ENCODE data around the gene MRPS25. TPM values are rescaled to one million over a fixed set of nuclear protein-coding genes. Genes with fewer than 3 reads are reported as not detected.
A peak's percentile ranks its signal among the peaks of the same experiment; 100 is the strongest.
"Not testable (repeated sequence)": the region's sequence is repeated elsewhere in the genome, so short reads cannot be mapped to it uniquely, and the experiment has no call there.

MRPS25 gene
- polyA plus RNA-seq, 5 donors: 59.5 to 84.2 (median 71.2) TPM

DNA sequence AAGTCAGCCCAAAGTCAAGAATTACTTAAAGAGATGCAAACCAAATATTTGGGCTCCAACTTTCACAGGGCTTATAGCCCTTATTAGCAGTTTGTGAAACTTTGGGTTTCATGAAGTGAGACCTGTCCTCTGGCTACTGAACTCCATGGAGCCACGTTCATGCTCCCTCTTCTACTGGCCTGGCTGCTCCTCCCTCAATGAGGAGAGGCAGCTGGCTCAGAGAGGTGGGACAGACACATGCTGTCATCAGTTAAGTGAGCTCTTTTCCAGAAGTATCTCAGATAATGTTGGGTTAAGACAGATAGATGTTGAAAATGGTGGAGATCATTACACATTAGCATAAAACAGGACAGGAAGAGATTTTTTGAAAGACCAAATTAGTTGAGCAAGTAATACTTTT, 19.4 kb downstream of the MRPS25 start:
- no peak for DNase-seq

DNA sequence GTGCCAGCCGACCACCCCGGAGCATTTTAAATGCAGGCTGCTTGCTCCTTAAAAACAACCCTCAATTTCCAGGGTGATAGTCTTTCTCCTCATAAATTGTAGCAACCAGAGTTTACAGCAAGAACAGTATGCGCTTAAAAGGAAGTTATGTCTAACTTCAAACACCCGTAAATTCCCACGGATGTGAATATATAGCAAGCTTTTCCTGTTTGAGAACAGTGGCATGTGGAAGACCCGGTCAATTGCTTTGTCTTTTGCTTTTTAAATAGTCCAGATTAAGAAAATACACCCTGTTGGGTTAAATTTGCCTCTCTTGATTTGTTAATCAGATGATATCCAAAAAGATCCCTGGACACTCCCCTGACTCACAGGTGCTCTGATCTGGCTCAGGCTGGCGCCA, 20.8 kb downstream of the MRPS25 start:
- no peak for DNase-seq

- DNase-seq: no peak
Observed at GRCh38 chr3:15043408-15044171, 21.5 kb downstream of the MRPS25 start.

DNA sequence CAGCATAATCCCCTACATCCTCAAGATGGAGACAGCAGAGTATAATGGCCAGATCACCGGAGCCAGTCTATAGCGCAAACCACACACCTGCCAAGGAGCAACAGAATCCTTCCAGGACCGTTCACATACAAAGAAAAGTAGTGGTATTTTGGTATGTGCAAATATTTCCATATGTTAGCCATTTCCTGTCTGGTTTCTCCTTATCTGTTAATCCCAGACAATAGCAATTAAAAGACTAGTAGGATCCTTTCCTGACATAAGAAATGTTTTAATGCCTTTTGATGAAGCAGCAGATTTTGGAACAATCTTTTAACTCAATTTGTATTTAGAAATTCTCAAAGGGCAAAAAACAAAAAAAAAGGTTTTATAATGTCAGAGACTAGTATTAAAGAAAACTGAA, 22.2 kb downstream of the MRPS25 start:
- DNase-seq: no peak

DNA sequence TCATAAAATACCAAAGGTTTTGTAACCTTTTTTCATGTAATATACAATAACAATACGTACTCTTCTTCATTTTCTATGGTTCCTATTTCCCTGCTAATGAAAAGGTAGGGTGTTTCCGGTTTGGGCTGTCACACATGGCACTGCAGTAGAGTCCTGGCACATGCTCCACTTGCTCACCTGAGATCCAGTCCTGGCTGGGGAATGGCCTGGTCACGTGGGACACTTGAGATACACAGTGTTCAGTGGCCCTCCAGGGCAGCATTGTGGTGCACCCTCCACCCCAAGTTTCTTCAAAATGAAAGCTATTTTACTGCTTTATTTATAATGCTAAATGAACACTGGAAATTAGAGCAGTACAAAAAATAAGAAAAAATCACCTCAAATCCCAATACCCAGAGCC, 23.2 kb downstream of the MRPS25 start:
- no peak for DNase-seq

GRCh38 chr3:15040844-15041243, 24.3 kb downstream of the MRPS25 start:
- no peak for DNase-seq

GRCh38 chr3:15038306-15038705, 26.8 kb downstream of the MRPS25 start:
- DNase-seq: no peak

DNA sequence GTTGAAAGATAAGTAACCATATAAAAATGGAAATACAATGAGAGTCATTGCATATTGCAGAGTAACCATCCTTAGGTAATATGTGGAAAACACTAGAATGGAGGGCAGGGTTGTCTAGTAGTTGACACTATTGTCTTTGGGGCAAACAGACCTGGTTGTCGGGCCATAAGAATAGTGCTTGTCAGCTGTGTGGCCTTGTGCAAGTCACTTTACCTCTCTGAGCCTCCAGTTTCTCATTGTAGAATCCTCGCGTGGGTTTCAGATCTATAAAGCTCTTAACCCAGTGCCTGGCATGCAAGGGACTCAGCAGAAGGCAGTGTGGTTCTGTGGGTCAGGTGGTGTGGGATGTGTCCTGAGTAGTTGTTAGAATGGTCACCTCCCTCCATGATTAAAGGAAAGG, 32.0 kb downstream of the MRPS25 start:
- no peak for DNase-seq

DNA sequence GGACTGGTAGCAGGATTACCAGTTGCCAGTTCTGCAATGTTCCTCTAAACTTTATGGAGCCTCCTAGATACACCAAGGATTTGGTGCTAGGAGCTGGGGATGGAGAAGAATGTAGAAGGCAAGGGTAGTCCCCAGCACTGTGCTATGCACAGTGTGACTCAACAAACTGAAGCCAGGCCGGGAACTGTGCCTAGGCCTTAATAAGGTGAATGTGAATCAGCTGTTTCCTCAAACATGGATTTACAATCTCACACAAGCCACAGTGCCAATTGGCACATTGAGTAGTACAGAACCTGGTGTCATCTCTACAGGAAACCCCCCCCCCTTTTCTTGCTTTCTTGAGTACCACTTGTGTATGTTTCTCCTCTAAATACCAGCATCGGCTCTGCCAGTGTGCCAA, 32.5 kb downstream of the MRPS25 start:
- no peak for DNase-seq

DNA sequence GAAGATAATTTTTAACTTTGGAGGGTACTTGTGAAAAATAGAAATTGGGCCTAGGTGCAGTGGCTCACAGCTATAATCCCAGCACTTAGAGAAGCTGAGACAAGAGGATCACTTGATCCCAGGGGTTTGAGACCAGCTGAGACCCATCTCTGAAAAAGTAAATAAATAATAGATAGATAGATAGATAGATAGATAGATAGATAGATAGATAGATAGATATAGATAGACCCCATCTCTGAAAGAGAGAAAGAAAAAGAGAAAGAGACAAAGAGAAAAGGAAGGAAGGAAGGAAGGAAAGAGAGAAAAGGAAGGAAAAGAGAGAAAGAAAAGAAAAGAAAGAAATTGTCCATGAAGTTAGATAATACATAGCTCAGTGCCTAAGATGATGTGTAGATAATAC, 35.5 kb downstream of the MRPS25 start:
- DNase-seq: no peak

DNA sequence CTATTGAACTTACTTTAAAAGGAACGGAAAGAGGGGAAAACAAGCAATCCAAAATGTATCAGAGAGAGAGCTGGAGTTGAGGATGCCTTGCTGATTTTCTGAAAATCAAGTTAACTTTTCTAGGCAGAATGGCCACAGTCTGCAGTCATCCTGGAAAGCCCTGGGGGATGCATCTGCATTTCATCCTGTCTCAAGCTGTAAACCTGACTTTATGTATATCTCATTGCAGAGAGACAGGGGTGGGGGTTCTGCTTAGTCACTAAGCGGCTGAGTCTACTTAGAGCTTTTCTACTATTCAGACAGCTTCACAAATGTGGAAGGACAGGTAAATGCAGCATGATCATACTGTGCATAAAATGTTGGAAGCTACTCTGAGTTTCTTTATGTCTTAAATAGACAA, 41.4 kb downstream of the MRPS25 start:
- DNase-seq: no peak

DNA sequence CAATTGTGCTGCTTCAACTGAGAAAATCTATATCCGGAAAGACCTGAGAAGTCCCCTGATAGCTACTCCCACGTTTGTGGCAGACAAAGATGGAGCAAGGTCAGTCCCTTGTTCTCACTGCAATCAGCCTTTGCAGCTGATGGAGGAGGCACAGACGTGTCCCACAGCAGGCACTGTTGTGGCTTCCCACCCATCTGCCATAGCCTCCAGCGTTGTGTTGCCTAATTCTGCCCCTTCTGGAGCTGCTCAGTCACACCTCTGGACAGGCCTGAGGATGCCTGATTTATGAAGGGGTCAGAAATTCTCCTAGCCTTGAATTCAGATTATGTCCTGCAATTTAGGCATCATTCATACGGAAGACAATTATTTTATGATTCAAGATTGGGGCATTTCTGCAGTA, 41.9 kb downstream of the MRPS25 start:
- DNase-seq: no peak

- DNase-seq: no peak
Observed at GRCh38 chr3:15017191-15017590, 47.9 kb downstream of the MRPS25 start.

DNA sequence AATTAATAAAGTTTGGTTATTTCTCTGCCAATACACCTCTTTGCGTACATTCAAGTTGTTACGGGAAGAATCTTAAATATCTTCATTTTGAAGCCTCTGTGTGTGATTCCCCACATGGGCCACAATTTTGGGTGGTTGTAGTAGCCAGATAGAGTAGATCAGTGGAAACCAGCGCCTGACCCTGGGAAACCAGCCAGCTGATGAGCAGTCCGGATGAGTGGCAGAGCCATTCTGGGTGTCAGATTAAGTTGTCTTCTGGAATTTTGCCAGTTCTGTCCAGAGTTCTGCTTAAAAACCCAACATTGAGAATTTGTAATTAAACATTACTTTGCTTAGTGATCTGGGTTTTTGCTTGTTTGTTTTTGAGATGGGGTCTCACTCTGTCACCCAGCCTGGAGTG, 49.7 kb downstream of the MRPS25 start:
- DNase-seq: no peak

DNA sequence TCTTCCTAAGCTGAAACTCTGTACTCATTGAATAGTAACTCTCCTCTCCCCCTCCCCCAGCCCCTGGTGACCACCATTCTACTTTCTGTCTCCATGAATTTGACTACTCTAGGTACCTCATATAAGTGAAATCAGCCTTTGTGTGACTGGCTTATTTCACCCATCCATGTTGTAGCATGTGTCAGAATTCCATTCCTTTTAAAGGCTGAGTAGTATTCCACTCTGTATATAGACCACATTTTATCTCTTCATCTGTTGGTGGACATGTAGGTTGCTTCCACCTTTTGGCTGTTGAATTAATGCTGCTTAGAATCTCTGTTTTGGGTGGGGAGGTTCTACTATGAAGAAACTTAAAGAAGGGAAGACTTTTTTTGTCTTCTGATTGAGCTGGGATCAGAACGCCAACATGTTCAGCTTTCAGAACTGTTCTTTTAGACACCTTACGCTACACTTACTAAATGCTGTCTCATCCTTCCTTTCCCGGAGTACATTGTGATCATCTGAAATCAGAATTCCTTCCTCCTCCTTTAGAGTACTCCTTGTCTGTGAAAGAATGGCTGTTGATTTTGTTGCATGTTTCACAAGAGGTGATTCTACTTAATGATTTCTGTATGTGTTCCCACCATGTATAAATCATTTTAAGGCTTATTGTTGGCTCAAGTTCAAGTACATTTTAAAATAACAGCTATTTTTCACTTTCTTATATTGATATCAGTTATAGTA, 50.3 kb downstream of the MRPS25 start:
- no peak for DNase-seq

DNA sequence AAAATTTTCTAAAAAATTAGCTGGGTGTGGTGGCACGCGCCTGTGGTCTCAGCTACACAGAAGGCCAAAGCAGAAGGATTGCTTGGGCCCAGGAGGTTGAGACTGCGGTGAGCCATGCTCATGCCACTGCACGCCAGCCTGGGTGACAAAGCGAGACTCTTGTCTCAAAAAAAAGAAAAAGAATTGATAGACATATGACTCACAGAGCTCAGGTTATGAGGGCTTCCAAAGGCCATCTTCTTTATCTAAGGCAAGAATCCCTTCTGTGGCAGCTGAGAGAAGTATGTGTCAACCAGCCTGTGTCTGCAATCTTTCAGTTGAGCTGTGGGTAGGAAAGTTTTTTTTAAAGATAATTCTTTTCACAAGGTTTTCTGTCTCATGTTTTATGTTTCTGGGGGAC, 53.9 kb downstream of the MRPS25 start:
- DNase-seq: no peak

DNA sequence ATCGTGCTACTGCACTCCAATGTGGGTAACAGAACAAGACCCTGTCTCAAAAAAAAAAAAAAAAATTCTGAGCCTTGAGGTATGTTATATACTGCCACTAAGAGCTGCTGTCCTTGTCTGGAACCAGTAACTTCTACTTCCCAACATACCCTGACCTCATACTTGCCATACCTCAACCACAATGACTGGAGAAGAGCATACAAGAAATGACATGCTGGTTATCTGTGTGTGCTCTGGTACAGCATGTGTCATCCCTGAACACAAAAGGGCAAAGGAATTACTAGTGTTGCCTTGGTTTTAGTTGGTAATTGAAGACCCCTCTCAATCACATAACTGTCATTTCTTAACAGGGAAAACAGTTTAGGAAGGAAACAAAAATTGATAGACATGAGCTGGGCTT, 54.5 kb downstream of the MRPS25 start:
- DNase-seq: no peak

GRCh38 chr3:15009167-15009566, 55.9 kb downstream of the MRPS25 start:
- DNase-seq: no peak

GRCh38 chr3:15007681-15008141, 57.4 kb downstream of the MRPS25 start:
- peak in 1 of 2 donors; percentile 2 for DNase-seq

DNA sequence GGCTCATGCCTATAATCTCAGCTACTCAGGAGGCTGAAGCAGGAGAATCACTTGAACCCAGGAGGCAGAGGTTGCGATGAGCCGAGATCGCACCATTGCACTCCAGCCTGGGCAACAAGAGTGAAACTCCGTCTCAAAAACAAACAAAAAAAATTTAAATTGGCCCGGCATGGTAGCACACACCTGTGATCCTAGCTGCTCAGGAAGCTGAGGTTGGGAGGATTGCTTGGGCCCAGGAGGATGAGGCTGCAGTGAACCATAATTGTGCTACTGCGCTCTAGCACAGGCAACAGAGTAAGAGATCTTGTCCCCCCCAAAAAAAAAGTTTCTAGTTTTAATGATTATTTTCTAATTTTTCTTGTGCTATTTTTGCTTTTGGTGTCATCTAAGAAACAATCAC, 65.9 kb downstream of the MRPS25 start:
- not testable (repeated sequence) for DNase-seq

All from right lung (tissue), 5 donors.